ENCODE results near the gene RNASE8.
"Not testable (repeated sequence)": the region's sequence is repeated elsewhere in the genome, so short reads cannot be mapped to it uniquely, and the experiment has no call there.

Gene RNASE8, protein sequence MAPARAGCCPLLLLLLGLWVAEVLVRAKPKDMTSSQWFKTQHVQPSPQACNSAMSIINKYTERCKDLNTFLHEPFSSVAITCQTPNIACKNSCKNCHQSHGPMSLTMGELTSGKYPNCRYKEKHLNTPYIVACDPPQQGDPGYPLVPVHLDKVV

DNA sequence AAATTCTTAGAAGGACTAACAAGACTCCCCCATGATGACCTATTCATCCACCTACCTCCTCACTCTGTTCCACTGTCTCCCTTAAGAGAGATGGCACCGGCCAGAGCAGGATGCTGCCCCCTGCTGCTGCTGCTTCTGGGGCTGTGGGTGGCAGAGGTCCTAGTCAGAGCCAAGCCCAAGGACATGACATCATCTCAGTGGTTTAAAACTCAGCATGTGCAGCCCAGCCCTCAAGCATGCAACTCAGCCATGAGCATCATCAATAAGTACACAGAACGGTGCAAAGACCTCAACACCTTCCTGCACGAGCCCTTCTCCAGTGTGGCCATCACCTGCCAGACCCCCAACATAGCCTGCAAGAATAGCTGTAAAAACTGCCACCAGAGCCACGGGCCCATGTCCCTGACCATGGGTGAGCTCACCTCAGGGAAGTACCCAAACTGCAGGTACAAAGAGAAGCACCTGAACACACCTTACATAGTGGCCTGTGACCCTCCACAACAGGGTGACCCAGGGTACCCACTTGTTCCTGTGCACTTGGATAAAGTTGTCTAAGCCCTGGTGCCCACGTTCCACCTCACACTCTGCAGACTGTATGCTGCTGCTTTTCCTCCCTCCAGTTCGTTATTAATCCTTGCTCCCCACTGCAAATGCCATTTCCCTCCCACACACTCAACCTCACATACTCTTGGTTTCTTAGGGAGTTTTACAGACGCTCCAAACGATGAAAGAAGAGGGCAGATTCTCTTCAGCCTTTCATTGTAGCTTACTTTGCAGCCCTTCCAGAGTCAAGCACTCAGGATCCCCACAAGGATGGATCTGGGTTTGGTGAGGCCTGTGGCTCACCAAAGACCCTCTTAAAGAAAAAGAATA lies at the start of gene RNASE8:
Gene RNASE8 (plus strand): TSS at position 20 of the 873 bp plus-strand sequence. CDS start 71 bp downstream, at position 91.
- in situ Hi-C loops (cut with HindIII; ENCODE audit: low sequenced_read_pairs): no loop called here

DNA sequence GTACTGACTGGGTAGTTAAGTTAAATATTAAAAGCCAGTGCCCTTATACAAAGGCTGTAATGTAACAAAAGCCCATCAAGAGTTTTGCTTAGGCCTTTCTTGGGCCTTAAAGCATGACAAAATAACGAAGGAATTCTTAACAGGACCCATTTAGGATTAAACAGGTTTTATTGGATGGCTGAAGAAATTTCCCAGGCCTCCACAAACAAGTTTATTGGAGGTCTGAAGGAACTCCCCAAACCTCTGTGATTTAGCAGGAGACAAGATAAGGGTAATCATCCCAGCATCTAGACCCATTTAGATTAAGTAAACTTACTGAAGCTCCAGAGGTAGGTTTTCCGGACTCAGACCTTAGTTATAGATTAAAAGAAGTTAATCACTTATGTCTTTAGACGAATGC lies 47.9 kb upstream of the RNASE8 start:
- in situ Hi-C loops (cut with HindIII; ENCODE audit: low sequenced_read_pairs): not testable (repeated sequence)

GRCh38 chr14:21011136-21011535 lies 46.5 kb upstream of the RNASE8 start:
- in situ Hi-C loops (cut with HindIII; ENCODE audit: low sequenced_read_pairs): no loop called here

- in situ Hi-C loops (cut with HindIII; ENCODE audit: low sequenced_read_pairs): no loop called here
Observed at GRCh38 chr14:21014761-21015190, 42.8 kb upstream of the RNASE8 start.

- in situ Hi-C loops (cut with HindIII; ENCODE audit: low sequenced_read_pairs): no loop called here
Observed at GRCh38 chr14:21015312-21015711, 42.3 kb upstream of the RNASE8 start.

DNA sequence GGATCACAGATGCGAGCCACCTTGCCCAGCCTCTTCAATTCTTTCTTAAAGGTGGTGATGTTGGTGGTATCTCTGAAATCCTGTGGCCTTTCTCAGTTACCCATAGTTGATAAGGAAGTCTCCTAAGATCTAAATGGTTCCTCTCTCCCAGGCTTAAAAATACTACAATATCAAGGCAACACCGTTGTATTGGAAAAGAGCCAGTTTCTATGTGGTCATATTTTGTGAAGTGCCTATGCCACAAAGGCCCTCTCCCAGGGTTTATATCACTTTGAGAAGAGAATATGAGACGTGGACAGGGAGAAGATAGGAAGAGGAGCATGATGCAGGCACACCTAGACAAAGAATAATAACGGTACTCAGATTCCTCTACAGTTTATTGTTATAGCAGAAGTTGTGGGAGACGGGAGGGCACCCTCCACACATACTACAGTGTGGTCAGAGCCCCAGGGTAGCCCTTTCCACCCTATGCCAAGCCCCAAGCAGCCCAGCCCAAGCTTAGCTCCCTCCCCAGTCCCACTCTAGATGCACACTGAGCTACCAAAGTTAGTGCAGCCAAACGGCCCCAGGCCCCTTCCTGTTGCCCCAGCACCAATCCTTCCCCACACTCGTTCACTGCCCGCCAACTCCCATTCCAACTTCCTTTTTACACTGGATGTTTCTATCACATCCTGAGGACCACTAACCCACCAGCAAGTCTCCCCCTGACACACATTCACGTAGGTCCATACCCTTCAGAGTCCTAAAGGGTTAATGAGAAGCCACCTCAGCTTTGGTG lies 41.0 kb upstream of the RNASE8 start:
- in situ Hi-C loops (cut with HindIII; ENCODE audit: low sequenced_read_pairs): no loop called here

GRCh38 chr14:21017528-21018245 lies 39.9 kb upstream of the RNASE8 start:
- in situ Hi-C loops (cut with HindIII; ENCODE audit: low sequenced_read_pairs): no loop called here

GRCh38 chr14:21018286-21018685 lies 39.3 kb upstream of the RNASE8 start:
- in situ Hi-C loops (cut with HindIII; ENCODE audit: low sequenced_read_pairs): no loop called here

- in situ Hi-C loops (cut with HindIII; ENCODE audit: low sequenced_read_pairs): no loop called here
Observed at GRCh38 chr14:21018781-21019180, 38.8 kb upstream of the RNASE8 start.

GRCh38 chr14:21019366-21019765 lies 38.3 kb upstream of the RNASE8 start:
- in situ Hi-C loops (cut with HindIII; ENCODE audit: low sequenced_read_pairs): no loop called here

DNA sequence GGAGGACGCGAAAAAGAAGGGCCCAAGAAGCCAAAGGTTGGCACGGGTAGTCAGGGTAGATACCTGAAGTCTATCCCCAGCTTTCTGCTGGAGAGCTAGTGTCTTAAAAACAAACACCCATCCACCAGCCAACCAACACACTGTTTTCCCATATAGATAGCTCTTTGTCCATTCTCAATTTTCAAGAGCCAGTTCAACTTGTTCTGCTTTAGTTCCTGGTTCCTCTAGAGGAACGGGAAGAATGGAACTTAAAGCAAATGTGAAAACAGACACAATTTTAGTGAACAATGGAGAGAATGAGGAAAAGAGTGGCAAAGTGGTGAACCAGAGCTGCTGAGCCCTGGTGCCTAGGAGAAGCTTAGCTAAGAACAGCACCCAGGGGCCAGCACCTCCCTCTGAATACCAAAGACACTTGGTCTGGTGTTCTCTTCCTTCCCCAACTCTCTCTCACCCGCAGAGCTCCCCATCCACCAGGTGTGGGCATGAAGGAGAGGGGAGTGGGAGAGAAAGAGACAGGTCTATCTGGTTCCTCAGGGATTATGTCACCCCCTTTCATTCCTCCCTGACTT lies 36.6 kb upstream of the RNASE8 start:
- in situ Hi-C loops (cut with HindIII; ENCODE audit: low sequenced_read_pairs): no loop called here

DNA sequence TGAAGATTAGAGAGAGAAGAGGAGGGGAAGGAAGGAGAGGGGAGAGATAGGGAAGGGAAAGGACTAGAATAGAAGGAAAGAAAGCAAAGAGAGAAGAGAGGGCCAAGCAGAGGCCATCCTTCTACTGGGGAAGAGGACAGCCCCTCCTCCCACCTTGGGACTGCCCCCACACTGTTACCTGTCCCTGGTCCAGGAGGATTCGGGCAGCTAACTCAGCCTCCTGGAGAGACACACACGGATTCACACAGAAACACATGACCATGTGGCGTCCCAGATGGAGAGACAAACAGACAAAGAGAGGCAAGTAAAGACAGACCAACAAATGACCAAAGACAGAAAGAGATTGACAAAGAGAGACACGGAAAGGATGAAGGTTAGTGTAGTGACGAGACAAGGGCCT lies 34.9 kb upstream of the RNASE8 start:
- in situ Hi-C loops (cut with HindIII; ENCODE audit: low sequenced_read_pairs): no loop called here

- in situ Hi-C loops (cut with HindIII; ENCODE audit: low sequenced_read_pairs): no loop called here
Observed at GRCh38 chr14:21023174-21023573, 34.4 kb upstream of the RNASE8 start.

DNA sequence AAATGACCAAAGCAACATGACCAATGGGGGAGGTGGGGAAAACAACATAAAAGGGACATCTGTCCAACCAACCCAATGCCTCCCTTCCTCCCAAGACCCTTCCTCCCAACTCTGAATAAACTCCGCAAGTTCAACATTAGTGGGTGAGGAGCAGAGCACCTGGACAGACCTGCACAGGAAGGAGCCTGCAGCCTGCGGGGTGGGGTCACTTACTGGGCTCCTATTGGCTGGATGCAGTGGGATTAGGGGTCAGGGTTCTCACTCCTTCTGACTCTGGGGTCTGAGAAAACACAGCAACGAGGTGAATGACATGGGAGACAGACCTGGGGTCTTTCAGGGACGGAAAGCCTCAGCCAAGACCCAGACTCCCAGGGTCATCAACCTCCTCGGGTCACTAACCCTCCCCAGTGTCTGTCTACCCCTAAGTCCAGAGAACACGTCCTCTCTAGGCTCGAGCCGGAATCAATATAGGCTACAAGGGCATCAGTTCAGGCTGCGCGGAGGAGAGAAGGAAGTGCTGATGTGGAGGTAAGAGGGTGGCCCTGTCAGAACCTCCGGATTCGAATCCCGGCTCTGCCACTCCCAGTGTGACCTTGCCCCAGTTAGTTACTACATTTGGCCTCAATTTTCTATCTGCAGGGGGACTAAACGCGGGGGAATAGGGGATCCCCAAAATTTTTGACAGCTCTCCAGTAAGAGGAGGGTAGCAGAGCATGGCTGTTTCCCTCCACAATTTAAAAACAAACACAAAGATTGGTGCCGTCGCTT lies 33.6 kb upstream of the RNASE8 start:
- in situ Hi-C loops (cut with HindIII; ENCODE audit: low sequenced_read_pairs): no loop called here

DNA sequence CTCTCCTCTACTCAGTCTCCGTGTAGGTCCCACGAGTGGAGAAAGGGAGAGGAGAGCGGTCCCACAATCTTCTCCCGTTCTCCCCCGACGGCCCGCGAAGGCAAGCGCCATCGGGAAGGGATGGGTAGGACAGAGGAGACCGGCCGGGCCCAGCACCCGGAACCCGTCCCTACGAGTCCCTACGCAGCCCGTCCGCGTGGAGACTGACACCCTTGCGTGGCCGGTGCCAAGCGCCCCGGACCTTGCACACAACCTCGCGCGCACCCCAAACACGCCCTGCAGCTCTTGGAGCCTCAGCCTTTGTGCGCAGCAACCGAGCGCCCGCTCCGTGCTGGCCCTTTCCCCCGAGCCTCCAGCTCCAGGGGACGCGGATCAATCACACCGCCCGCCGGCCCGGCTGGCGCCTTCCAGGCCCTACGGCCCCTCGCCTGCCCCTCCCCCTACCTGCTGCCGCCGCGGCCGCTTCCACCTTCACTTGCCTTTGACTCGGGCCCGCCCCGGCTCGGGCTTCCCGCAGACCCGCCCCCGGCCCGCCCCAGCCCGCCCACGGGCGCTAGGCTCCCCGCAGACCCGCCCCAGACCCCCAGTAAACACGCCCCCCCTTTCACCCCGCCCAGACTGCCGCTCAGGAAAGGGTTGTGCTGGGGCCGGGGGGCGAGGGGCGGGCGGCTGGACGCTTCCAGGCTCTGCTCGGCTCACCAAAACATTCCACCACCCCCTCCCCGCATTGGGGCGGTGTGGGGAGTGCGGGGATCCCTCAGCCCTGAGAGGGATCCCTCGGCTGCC lies 32.8 kb upstream of the RNASE8 start, which contains the start of gene NDRG2:
Gene NDRG2 (minus strand): TSS at position 477 of the 786 bp plus-strand sequence. CDS start 1,746 bp downstream, outside the sequence.
- in situ Hi-C loops (cut with HindIII; ENCODE audit: low sequenced_read_pairs): no loop called here

DNA sequence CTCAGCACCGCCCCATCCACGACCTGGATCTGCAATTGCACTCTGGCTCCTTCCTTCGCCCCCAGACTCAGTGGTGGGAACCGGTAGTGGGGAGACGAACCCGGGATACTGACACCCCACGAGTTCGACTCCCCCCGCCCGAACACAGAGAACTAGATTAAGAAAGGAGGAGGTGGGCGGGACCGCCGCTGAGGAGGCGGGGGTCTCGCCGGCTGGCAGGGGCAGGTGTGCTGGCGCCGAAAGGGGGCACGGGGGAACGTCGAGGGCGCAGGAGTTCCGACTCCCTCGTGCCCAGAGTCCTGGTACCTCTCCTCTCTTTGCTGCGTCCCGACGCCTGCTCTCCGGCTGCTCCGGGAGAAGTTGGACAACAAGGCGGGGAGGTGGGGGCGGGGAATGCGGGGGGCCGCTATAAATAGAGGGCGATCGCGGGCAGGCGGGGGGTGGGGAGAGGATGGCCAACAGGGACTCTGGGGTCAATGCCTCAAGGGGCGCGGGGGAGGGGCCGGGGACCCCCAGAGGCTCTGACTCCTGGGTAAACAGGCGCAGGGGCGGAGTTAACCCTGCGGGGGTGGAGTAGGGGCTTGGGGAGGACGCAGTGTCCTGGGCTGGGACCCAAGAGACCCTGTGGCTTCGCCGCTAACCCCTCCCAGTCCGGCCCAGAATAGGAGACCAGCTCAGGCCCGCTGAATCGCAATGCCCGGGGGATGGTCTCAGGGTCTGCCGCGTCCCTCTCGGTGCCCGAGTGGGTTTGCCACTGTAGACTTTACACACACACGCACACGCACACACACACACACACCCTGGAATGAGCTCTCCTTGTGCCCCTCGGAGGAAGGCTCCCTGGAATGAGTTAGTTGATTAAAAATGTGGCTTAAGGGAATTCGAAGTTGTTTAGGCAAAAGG lies 32.0 kb upstream of the RNASE8 start:
- in situ Hi-C loops (cut with HindIII; ENCODE audit: low sequenced_read_pairs): no loop called here

DNA sequence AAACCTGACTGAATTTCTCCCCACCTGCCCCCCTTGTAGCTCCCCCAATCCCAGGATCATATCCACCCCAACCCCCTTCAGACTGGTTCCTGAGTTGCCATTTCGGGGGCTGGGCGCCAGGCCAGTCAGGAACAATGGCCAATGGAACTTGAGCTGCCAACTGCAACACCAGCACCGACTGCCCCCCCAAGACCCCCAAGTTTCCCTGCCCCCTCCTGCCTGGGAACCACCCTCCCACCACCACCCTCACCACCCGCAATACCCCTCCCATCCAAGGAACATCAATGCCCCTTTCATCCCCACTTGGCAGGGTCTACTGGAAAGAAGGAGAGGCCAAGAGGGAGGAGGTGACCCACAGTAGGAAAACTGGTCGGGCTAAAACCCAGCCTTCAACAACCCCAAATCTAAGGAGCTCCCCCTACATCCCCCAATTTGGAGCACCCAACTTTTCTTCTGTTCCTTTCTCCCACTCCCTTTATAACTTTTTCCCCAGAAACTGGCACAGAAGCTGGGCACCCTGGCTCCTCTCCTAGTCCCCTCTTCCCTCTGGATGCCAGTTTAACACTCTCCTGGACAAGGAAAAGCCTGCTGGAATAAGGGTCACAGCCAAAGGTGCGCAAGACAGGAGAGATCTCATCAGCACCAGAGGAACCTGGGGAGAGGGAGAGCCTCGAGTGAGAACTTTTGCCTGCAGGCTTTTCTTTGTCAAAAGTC lies 31.2 kb upstream of the RNASE8 start:
- in situ Hi-C loops (cut with HindIII; ENCODE audit: low sequenced_read_pairs): no loop called here
